ENCODE measurements around the gene SFXN3.

The SFXN3 gene

DNA sequence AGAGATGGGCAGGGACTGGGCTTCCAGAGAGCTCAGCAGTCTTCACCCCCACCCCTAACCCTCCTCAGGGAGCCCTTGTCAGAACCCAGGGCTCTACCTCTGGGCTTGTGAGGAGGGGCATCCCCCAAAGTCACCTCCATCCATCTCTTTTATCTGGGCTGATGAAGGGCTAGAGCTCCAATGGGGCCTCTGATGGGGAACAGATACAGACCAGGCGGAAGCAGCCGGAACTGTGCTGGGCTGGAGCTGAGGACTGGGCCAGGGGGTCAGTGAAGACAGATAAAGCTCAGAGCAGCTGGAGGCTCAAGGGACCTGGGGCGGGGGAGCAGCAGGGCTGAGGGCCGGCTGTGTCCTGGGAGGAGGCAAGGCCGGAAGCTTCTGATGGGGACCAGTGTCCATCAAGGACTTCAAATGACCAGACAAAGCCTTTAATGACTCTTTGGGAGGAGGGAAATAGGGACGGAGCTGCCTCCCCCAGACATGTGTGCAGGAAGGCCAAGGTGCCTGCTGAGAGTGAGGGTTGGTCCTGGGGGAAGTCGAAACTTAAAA, 40.9 kb downstream of the SFXN3 start:
- Histone ChIP-seq H3K27ac (peak overlapping the region; percentile 40 to 91 (median 90)), H3K4me3 (peak overlapping the region in 3 of 10 experiments; percentile 17 to 40 (median 27); a peak in 5 of 20 replicates), H3K27me3 (peaks cover 0 to 22% (median 6%) of the 10 kb centered on the region in 11 experiments; a peak in 10 of 22 replicates), H4K20me1 (no peaks in the 10 kb centered on the region), H3K4me2 (peak overlapping the region; percentile 81 to 100 (median 89)), H3K9me3 (replicated peaks in 1 of 11) (no peaks in the 10 kb centered on the region), H3K9ac (peak overlapping the region; percentile 25 to 77 (median 75); a peak in 21 of 22 replicates), H3K4me1 (peaks cover 43 to 71% (median 65%) of the 10 kb centered on the region in 10 experiments), H3K36me3 (no peaks in the 10 kb centered on the region)
- no peak for TF ChIP-seq Cebpa-rat (IDR thresholded peaks at IDR 0.05)

DNA sequence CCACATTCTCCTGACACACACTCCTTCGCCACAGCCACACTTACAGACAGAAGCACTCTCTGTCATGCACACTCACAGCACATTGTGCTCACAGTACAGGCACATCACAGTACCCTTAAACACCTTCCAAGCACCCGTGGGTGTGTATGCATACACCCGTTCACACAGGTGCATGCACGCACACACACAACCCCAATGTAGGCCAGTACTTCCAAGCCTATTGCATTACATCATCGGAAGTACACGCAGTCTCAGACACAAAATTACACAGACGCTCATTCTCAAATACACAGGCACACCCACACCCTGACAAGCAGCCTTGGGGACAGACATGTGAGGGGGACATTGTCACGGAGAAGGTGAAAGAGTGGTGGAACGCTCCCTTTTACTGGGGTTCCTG, 41.9 kb downstream of the SFXN3 start:
- Histone ChIP-seq H3K4me1 (peaks cover 43 to 69% (median 58%) of the 10 kb centered on the region in 10 experiments), H3K9ac (peak overlapping the region in 8 of 11 experiments; percentile 71 to 77 (median 76); a peak in 7 of 22 replicates), H3K27me3 (peaks cover 0 to 22% (median 6%) of the 10 kb centered on the region in 11 experiments; a peak in 9 of 22 replicates), H3K4me2 (peak overlapping the region; percentile 81 to 100 (median 89)), H3K36me3 (no peaks in the 10 kb centered on the region), H4K20me1 (no peaks in the 10 kb centered on the region), H3K4me3 (no peak overlapping the region), H3K9me3 (replicated peaks in 1 of 11) (no peaks in the 10 kb centered on the region), H3K27ac (peak overlapping the region in 10 of 11 experiments; percentile 81 to 91 (median 90); a peak in 17 of 22 replicates)
- no peak for TF ChIP-seq Cebpa-rat (IDR thresholded peaks at IDR 0.05)

DNA sequence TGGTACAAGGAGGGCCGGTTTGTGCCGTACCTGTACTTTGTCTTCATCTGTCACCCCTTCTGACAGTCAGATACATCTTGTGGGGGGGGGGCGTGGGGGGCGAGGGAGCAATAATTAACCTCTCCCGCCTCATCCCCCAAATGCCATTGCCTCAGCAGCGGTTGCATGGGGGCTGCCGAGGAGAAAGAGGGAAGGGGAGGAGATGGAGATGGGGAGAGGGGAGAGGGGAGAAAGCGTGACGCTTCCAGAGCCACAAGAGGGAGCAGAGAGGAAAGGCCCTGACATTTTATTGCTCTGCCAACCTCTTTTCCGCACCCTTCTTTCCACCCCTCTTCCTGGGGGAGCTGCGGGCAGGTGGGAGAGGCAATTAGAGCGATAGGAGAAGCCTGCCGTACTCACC, 42.6 kb downstream of the SFXN3 start:
- Histone ChIP-seq H4K20me1 (no peaks in the 10 kb centered on the region), H3K27ac (peak overlapping the region in 8 of 11 experiments; percentile 8 to 91 (median 90); a peak in 8 of 22 replicates), H3K4me1 (peaks cover 43 to 66% (median 52%) of the 10 kb centered on the region in 10 experiments), H3K4me2 (peak overlapping the region in 7 of 11 experiments; percentile 81 to 100 (median 89); a peak in 11 of 22 replicates), H3K36me3 (no peaks in the 10 kb centered on the region), H3K9ac (no peak overlapping the region), H3K4me3 (no peak overlapping the region), H3K27me3 (peaks cover 0 to 22% (median 6%) of the 10 kb centered on the region in 11 experiments; a peak in 9 of 22 replicates), H3K9me3 (replicated peaks in 1 of 11) (no peaks in the 10 kb centered on the region)
- TF ChIP-seq Cebpa-rat (IDR thresholded peaks at IDR 0.05), result no peak

GRCh38 chr10:101075775-101076174, 44.7 kb downstream of the SFXN3 start:
- H3K9me3 ChIP-seq (replicated peaks in 1 of 11), result no peaks in the 10 kb centered on the region
- peaks cover 26 to 46% (median 31%) of the 10 kb centered on the region in 10 experiments for H3K4me1 ChIP-seq
- no peak overlapping the region for H3K27ac ChIP-seq
- peaks cover 0 to 22% (median 6%) of the 10 kb centered on the region in 11 experiments; a peak in 9 of 22 replicates for H3K27me3 ChIP-seq
- no peak for TF ChIP-seq Cebpa-rat (IDR thresholded peaks at IDR 0.05)
- no peak overlapping the region for H3K4me3 ChIP-seq
- peak overlapping the region in 1 of 11 experiments; percentile 15; a peak in 1 of 22 replicates for H3K4me2 ChIP-seq
- no peak overlapping the region for H3K9ac ChIP-seq
- H4K20me1 ChIP-seq, result no peaks in the 10 kb centered on the region; a peak in 1 of 22 replicates
- no peaks in the 10 kb centered on the region for H3K36me3 ChIP-seq

- H3K27me3 ChIP-seq, result peaks cover 0 to 24% (median 10%) of the 10 kb centered on the region in 11 experiments; a peak in 9 of 22 replicates
- TF ChIP-seq Cebpa-rat (IDR thresholded peaks at IDR 0.05), result no peak
- no peak overlapping the region for H3K27ac ChIP-seq
- no peak overlapping the region for H3K4me3 ChIP-seq
- H3K4me2 ChIP-seq, result no peak overlapping the region
- H4K20me1 ChIP-seq, result no peaks in the 10 kb centered on the region; a peak in 1 of 22 replicates
- peaks cover 18 to 38% (median 23%) of the 10 kb centered on the region in 10 experiments for H3K4me1 ChIP-seq
- no peaks in the 10 kb centered on the region for H3K9me3 ChIP-seq (replicated peaks in 1 of 11)
- no peaks in the 10 kb centered on the region for H3K36me3 ChIP-seq
- no peak overlapping the region for H3K9ac ChIP-seq
Measured at GRCh38 chr10:101076630-101077029, 45.6 kb downstream of the SFXN3 start.

- Histone ChIP-seq H3K4me3 (no peak overlapping the region), H3K4me2 (no peak overlapping the region), H3K27ac (no peak overlapping the region), H4K20me1 (peaks cover 0 to 3% (median 0%) of the 10 kb centered on the region in 11 experiments; a peak in 3 of 22 replicates), H3K9ac (no peak overlapping the region), H3K9me3 (replicated peaks in 1 of 11) (no peaks in the 10 kb centered on the region), H3K4me1 (peaks cover 0 to 10% (median 0%) of the 10 kb centered on the region in 10 experiments; a peak in 3 of 20 replicates), H3K36me3 (no peaks in the 10 kb centered on the region), H3K27me3 (peaks cover 6 to 49% (median 33%) of the 10 kb centered on the region in 11 experiments; a peak in 16 of 22 replicates)
- no peak for TF ChIP-seq Cebpa-rat (IDR thresholded peaks at IDR 0.05)
Measured at GRCh38 chr10:101079874-101080273, 48.8 kb downstream of the SFXN3 start.

DNA sequence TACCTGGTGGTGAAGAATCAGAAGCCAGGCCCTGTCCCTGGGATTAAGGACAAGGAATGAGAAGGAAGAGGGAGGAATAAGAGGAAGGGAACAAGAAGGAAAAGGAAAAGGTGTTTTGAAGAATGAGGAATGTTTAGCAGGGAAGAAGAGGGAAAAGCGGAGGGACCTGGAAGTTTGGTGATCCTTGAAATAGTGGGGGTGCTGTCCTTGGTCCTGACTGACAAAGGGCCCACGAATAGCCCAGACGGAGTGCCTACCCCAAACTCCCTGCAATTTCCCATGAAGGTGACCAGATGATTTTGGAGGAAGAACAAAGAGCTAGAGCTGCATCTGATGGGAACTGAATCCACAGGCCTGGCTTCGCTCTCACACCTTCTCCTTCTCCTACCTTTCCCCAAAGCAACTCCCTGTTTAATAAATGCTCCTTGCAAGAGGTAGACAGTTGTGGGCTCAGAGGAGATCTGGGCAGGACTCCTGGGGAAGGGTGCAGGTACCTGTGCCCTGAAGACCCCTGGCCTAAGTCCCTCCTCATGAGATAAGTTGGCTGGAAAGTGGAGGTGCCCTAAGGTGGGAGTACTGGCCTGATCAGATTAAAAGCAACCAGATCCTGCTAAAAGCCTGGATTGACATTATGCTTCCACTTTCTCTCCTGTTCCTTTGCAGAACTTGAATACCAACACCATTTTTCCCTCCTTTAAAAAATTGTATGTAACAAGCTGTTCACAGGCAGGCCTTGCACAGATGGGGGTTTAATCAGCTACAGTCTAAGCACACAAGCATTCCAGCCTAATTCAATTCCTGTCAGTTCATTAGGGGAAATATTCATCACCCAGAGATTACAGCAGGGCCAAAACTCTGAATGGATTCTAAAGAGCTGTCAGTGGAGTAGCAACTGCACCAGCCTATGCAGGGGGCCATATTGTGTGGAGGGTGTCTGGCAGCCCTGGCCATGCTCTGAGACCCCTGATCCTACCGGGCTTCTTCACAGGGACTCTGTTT, 50.2 kb downstream of the SFXN3 start:
- Histone ChIP-seq H3K9ac (no peak overlapping the region), H4K20me1 (peaks cover 0 to 3% (median 0%) of the 10 kb centered on the region in 11 experiments; a peak in 3 of 22 replicates), H3K27ac (no peak overlapping the region), H3K36me3 (no peaks in the 10 kb centered on the region), H3K4me3 (no peak overlapping the region), H3K4me2 (no peak overlapping the region), H3K27me3 (peaks cover 6 to 49% (median 38%) of the 10 kb centered on the region in 11 experiments; a peak in 16 of 22 replicates), H3K9me3 (replicated peaks in 1 of 11) (no peaks in the 10 kb centered on the region), H3K4me1 (no peaks in the 10 kb centered on the region)
- no peak for TF ChIP-seq Cebpa-rat (IDR thresholded peaks at IDR 0.05)

- H3K27me3 ChIP-seq, result peaks cover 14 to 77% (median 61%) of the 10 kb centered on the region in 11 experiments; a peak in 20 of 22 replicates
- TF ChIP-seq Cebpa-rat (IDR thresholded peaks at IDR 0.05), result no peak
Measured at GRCh38 chr10:101085846-101086245, 54.8 kb downstream of the SFXN3 start.

More at GRCh38 chr10:101085846-101086245, 54.8 kb downstream of the SFXN3 start:
- Histone ChIP-seq H3K9ac (no peak overlapping the region), H4K20me1 (peaks cover 0 to 3% (median 0%) of the 10 kb centered on the region in 11 experiments; a peak in 5 of 22 replicates), H3K4me3 (no peak overlapping the region), H3K36me3 (no peaks in the 10 kb centered on the region), H3K4me1 (no peaks in the 10 kb centered on the region), H3K27ac (no peak overlapping the region), H3K4me2 (no peak overlapping the region), H3K9me3 (replicated peaks in 1 of 11) (no peaks in the 10 kb centered on the region)
